ENCODE measurements around the gene ASTL. TPM values are rescaled to one million over a fixed set of nuclear protein-coding genes. Genes with fewer than 3 reads are reported as not detected.

The ASTL gene
- total RNA-seq, 2 experiments from 2014 or later: 2.5 to 2.8 TPM

DNA sequence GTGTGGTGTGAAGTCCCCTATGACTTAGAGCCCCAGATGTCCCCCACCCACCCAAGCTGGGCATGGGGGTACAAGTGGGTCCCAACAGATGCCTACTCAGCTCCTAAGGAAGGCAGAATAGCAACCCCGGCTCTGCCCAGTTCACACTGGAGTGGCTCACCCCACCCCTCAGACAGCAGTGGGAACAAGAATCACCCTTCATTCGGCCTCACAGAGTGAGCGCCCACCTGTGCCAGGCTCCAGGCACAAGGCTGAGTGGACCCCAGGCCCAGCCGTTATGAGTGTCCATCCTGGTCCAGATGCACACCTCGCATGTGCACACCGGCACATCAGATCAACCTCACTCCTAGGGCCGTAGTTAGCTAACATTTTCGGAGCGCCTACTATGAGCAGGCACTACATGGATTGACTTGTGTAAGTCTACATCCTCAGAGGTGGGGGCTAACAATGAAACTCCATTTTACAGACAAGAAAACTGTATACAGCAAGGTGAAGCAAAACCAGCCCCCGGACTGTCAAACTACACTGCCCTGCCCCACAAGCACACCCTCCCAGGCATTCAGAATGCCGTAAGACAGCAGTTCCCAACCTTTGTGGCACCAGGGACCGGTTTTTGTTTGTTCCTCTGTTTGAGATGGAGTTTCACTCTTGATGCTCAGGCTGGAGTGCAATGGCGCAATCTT is 2.8 kb upstream of the ASTL start:
- Mint-ChIP-seq H3K27ac (peak overlapping the region; percentile 51), H3K27me3 (no peaks in the 10 kb centered on the region), H3K9me3 (ENCODE audit: low read depth) (no peaks in the 10 kb centered on the region), H3K4me3 (peak overlapping the region; percentile 97), H3K36me3 (ENCODE audit: low read depth) (peaks cover 33% of the 10 kb centered on the region), H3K4me1 (peaks cover 28% of the 10 kb centered on the region)
- DNase-seq: peak; percentile 34
- no peak for ATAC-seq
- ChIA-PET POLR2A (interaction anchor here (1.0 to 12.9 kb wide), 7 partner anchors 17 to 67 kb away, joined by 3 to 136 read pairs (median 9); partner anchors contain the start of gene STARD7), CTCF (interaction anchor here (0.6 to 17.4 kb wide), 10 partner anchors 11 to 1530 kb away, joined by 3 to 347 read pairs (median 6); partner anchors contain the start of gene ANKRD36C)
- intact Hi-C loops (cut with DNase I, micrococcal nuclease): no loop called here

DNA sequence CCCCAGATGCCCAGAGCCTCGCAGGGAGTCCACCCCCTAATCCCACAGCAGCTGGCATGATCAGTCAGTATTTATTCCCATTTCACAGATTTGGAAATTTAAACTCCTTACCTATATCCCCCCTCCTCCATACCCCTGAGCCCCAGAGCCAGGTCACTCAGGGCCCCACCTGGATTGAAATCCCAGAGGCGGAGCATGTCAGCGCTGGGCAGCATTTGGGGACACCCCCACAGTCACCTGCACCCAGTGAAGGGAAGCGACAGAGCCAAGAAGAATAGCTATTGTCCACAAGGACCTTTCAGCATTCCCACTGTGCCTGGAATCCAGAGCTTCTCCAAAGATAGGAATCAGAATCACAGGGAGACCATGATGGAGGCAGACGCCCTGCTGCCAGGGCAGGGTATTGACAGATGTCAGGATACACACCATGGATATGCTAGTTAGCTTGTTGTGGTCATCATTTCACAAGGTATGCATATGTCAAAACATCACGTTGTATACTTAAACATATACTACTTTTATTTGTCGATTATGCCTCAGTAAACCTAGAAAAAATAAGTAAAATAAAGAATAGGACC is 968 bp upstream of the ASTL start:
- H3K27me3 Mint-ChIP-seq: no peaks in the 10 kb centered on the region

DNA sequence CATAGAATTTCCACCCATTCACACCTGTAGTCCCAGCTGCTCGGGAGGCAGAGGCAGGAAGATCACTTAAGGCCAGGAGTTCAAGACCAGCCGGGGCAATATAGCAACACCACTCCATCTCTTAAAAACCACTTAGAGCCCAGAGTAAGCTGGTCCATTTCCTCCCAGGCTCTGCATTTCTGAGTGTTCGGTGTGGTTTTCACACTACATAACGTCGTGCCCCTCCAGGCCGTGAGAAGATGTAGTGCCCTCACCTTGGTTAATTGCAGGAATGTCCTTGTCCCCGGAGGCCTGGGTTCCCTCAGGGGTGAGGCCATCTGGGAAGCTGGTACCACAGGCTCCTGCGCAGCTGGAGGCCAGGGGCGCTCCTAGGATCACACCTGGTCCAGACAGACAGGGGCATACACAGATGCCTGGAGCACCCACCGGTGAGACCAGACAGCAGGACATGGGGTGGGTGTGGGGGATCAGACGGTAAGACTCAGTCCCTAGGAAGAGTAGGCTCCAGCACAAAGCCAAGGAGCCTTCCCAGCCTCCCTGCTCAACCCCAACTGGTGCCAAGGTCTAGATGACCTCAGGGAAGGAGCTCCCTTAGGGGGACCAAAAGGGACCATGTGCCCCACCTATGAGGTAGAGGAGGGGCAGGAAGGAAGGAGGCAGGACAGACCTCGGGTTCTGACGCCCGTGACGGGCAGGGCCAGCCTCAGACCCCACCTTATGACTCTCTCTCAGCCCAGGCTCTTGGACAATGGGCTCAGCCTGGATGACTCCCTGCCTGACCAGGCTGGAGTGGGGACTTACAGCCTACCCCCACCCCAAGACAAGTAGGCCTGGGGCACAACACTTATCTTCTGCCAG is 752 bp downstream of the ASTL start:
- Mint-ChIP-seq H3K27ac (no peak overlapping the region), H3K9me3 (ENCODE audit: low read depth) (no peaks in the 10 kb centered on the region), H3K36me3 (ENCODE audit: low read depth) (peaks cover 12% of the 10 kb centered on the region), H3K27me3 (no peaks in the 10 kb centered on the region), H3K4me1 (peaks cover 27% of the 10 kb centered on the region), H3K4me3 (no peak overlapping the region)
- no peak for DNase-seq
- POLR2A ChIA-PET: interaction anchor here (0.5 to 12.9 kb wide), 4 partner anchors 21 to 71 kb away, joined by 3 to 136 read pairs (median 4); partner anchors contain the start of gene STARD7
- CTCF ChIA-PET: interaction anchor here (0.6 to 17.4 kb wide), 17 partner anchors 9 to 250 kb away, joined by 3 to 347 read pairs (median 3); no protein-coding TSS in a partner anchor
- no peak for ATAC-seq
- intact Hi-C loops (cut with DNase I, micrococcal nuclease): loop anchor here (1.0 kb wide), 2 partner anchors 37 to 71 kb away; partner anchors contain the start of gene STARD7 (in 1 of the 2)

More for the DNA sequence above, 968 bp upstream of the ASTL start:
- intact Hi-C loops (cut with DNase I, micrococcal nuclease): no loop called here
- ChIA-PET CTCF (interaction anchor here (0.6 to 17.4 kb wide), 33 partner anchors 9 to 608 kb away, joined by 3 to 347 read pairs (median 4); no protein-coding TSS in a partner anchor), POLR2A (interaction anchor here (12.9 kb wide), 1 partner anchor 35 kb away, joined by 136 read pairs; no protein-coding TSS in a partner anchor)
- DNase-seq (no peak), ATAC-seq (no peak)
- Mint-ChIP-seq H3K36me3 (ENCODE audit: low read depth) (peaks cover 27% of the 10 kb centered on the region), H3K27ac (no peak overlapping the region), H3K4me3 (no peak overlapping the region), H3K4me1 (peaks cover 28% of the 10 kb centered on the region), H3K9me3 (ENCODE audit: low read depth) (no peaks in the 10 kb centered on the region)

DNA sequence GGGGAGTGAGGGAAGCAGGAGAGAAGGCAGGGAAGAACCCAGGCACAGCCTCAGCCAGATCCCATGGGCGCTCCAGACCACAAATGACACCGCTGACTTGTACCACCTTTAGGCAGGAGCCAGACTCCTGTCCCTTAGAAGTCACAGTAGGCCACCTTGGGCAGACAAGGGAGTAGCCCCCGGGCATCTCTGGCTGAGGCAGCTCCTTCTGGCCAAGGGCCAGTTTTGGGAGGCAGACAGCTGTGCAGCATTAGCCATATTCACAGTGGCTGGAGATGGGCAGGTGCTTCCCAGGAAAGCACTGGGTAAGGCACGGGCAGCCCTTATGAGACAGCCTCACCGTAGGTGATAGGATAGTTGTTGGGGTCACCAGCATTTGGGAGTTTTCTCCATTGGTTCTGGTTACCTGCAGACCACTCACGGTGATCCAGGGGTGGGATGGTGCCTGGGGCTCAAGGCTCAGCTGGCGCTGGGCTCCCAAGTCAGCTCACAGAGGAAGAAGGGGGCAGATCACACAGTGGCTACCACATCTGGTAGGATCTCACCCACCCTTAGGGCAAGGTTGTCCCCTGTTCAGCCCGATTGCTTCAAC is 2.1 kb downstream of the ASTL start:
- Mint-ChIP-seq H3K36me3 (ENCODE audit: low read depth) (peaks cover 5% of the 10 kb centered on the region), H3K27ac (no peak overlapping the region), H3K27me3 (no peaks in the 10 kb centered on the region), H3K4me1 (peaks cover 25% of the 10 kb centered on the region), H3K4me3 (no peak overlapping the region), H3K9me3 (ENCODE audit: low read depth) (no peaks in the 10 kb centered on the region)
- CTCF ChIA-PET: interaction anchor here (1.1 to 17.4 kb wide), 2 partner anchors 38 to 42 kb away, joined by 5 to 347 read pairs; no protein-coding TSS in a partner anchor
- POLR2A ChIA-PET: interaction anchor here (12.9 kb wide), 1 partner anchor 38 kb away, joined by 136 read pairs; no protein-coding TSS in a partner anchor
- DNase-seq (no peak), ATAC-seq (no peak)
- intact Hi-C loops (cut with DNase I, micrococcal nuclease): no loop called here

DNA sequence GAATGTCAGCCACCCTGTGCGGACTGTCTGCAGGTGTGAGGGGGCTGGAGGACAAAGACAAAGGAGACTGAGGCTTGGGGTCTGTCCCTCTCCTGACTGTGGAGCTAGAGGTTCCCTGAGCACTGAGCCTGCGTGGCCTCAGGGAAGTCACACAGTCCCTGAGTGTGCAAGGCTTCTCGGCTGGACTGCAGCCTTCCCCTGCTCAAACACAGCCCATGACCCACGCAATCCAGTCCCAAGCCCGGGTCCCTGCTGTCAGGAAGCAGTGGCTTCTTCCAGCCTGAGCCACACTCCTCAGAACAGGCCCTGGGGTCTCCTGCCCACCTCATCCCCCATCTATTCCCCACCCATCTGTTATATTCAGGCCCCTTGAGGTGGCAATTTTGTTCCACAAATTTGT is 2.7 kb downstream of the ASTL start:
- Mint-ChIP-seq H3K4me1 (peaks cover 25% of the 10 kb centered on the region), H3K36me3 (ENCODE audit: low read depth) (peaks cover 5% of the 10 kb centered on the region), H3K4me3 (no peak overlapping the region), H3K9me3 (ENCODE audit: low read depth) (no peaks in the 10 kb centered on the region), H3K27ac (no peak overlapping the region), H3K27me3 (no peaks in the 10 kb centered on the region)
- POLR2A ChIA-PET: no interaction called here
- intact Hi-C loops (cut with DNase I, micrococcal nuclease): no loop called here
- ATAC-seq: no peak
- no peak for DNase-seq
- CTCF ChIA-PET: interaction anchor here (17.4 kb wide), 1 partner anchor 38 kb away, joined by 347 read pairs; no protein-coding TSS in a partner anchor

DNA sequence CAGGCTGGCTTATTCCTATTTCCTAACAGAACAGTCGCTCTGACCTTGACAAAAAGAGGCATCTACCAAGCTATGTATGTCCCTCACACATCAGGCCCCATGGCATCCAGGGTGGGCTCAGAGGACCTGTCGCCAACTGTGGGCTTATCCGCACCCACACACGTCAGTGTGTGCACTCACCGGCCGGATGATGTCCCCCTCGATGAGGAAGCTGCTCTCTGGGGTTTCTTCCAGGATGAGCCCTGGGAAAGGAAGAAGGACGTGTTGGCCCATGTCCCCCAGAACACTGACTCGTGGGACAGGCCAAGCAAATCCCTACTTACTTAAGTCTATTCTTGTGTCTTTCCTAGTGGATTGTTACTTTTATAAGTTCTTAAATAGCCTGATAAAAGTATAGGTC is 3.1 kb downstream of the ASTL start:
- Mint-ChIP-seq H3K27ac (no peak overlapping the region), H3K9me3 (ENCODE audit: low read depth) (no peaks in the 10 kb centered on the region), H3K4me3 (no peak overlapping the region), H3K4me1 (peaks cover 28% of the 10 kb centered on the region), H3K36me3 (ENCODE audit: low read depth) (peaks cover 5% of the 10 kb centered on the region), H3K27me3 (no peaks in the 10 kb centered on the region)
- intact Hi-C loops (cut with DNase I, micrococcal nuclease): no loop called here
- ChIA-PET CTCF (interaction anchor here (17.4 kb wide), 1 partner anchor 39 kb away, joined by 347 read pairs; no protein-coding TSS in a partner anchor), POLR2A (no interaction called here)
- DNase-seq (no peak), ATAC-seq (no peak)

DNA sequence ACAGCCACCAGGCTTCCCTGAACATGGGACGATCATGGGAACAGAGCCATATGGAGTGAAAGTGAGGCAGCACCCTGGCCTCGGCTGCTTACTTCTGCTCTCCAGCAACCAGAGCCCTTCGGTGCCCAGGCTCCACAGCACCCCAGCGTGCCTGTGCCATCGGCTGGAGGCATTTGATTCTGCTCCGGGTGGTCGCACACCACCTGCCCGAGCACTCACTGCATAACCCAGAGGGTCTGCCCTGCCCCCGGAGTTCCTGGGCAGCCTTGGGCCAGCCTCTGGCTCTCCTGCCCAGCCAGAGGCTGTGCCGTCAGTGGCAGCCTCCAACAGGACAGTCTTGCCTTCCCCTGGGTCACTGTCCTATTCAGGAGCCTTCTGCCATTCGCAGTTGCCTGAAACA is 3.9 kb downstream of the ASTL start:
- CTCF ChIA-PET: interaction anchor here (5.0 to 17.4 kb wide), 2 partner anchors 39 to 40 kb away, joined by 40 to 347 read pairs; no protein-coding TSS in a partner anchor
- Mint-ChIP-seq H3K27me3 (no peaks in the 10 kb centered on the region), H3K4me3 (no peak overlapping the region), H3K9me3 (ENCODE audit: low read depth) (no peaks in the 10 kb centered on the region), H3K4me1 (peaks cover 27% of the 10 kb centered on the region), H3K27ac (no peak overlapping the region), H3K36me3 (ENCODE audit: low read depth) (peaks cover 9% of the 10 kb centered on the region)
- intact Hi-C loops (cut with DNase I, micrococcal nuclease): no loop called here
- DNase-seq: no peak
- ATAC-seq: no peak
- POLR2A ChIA-PET: no interaction called here

GRCh38 chr2:96131813-96132745 is 6.2 kb downstream of the ASTL start:
- Mint-ChIP-seq H3K36me3 (ENCODE audit: low read depth) (peaks cover 14% of the 10 kb centered on the region), H3K9me3 (ENCODE audit: low read depth) (no peaks in the 10 kb centered on the region), H3K27me3 (no peaks in the 10 kb centered on the region), H3K27ac (peak overlapping the region; percentile 91), H3K4me1 (peaks cover 18% of the 10 kb centered on the region), H3K4me3 (peak overlapping the region; percentile 5)
- peak; percentile 5 for ATAC-seq
- intact Hi-C loops (cut with DNase I, micrococcal nuclease): no loop called here
- ChIA-PET CTCF (interaction anchor here (1.6 to 5.0 kb wide), 3 partner anchors 15 to 140 kb away, joined by 5 to 40 read pairs (median 33); partner anchors contain the start of gene ADRA2B), POLR2A (interaction anchor here (0.6 to 1.0 kb wide), 2 partner anchors 26 to 135 kb away, joined by 3 read pairs; no protein-coding TSS in a partner anchor)
- DNase-seq: no peak

- ChIA-PET POLR2A (interaction anchor here (0.6 to 1.0 kb wide), 2 partner anchors 27 to 136 kb away, joined by 3 read pairs; no protein-coding TSS in a partner anchor), CTCF (interaction anchor here (1.6 to 5.0 kb wide), 5 partner anchors 8 to 139 kb away, joined by 5 to 40 read pairs (median 13); partner anchors contain the start of genes ADRA2B and ASTL)
- no peaks in the 10 kb centered on the region for H3K27me3 Mint-ChIP-seq
- peak overlapping the region; percentile 5 for H3K4me3 Mint-ChIP-seq
- DNase-seq (peak; percentile 76), ATAC-seq (peak; percentile 86)
- H3K9me3 Mint-ChIP-seq (ENCODE audit: low read depth): no peaks in the 10 kb centered on the region
- intact Hi-C loops (cut with DNase I, micrococcal nuclease): no loop called here
- peaks cover 18% of the 10 kb centered on the region for H3K4me1 Mint-ChIP-seq
- peak overlapping the region; percentile 91 for H3K27ac Mint-ChIP-seq
- H3K36me3 Mint-ChIP-seq (ENCODE audit: low read depth): peaks cover 14% of the 10 kb centered on the region
Measured at GRCh38 chr2:96131152-96131812, 7.0 kb downstream of the ASTL start.

All from activated CD4-positive, alpha-beta T cell treated with anti-CD3 and anti-CD28 coated beads for 36 hours (primary cell).